ENCODE measurements around the gene WWP2. TPM values are rescaled to one million over a fixed set of nuclear protein-coding genes. Genes with fewer than 3 reads are reported as not detected.

Gene WWP2
- total RNA-seq, 2 experiments from 2014 or later = 60.6 to 61.5 TPM

DNA sequence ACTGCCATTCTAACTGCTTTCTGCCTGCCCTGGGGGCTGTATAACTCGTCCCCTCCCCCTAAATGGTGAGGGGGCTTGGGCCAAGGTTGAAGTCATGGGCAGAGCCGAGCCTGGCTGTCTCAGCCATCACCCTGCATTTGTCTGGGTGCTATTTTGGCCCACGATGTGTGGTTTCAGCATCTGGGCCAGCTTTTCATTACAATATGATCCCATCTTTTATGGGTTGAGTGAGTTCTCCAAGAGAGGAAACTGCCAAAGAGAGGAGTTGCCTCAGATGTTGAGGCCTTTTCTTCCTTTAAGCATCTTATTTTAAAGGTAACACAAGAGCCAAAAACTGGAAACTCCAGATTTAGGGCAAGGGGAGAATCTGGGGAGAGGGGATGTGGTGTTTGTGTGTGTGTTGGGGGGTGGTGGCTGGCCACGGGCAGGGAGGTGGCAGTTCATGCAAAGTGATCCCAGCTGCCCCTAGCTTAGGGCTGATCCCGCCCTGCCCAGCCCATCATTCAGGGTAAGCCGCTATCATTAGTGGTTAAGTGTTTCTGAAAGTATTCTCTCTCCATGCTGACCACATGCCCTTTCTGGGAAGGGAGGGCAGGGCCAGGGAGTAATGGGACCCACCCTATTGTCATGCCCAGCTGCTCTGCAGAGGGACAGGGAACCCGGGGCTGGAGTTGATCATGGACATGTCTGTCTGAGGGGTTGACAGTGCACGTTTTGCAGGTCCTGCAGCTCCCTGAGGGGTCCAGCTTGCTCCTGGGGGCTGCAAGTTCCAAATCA lies 105.8 kb downstream of the WWP2 start:
- Mint-ChIP-seq H3K9me3 (no peaks in the 10 kb centered on the region), H3K27ac (no peak overlapping the region), H3K4me3 (no peak overlapping the region), H3K36me3 (peaks cover 8% of the 10 kb centered on the region), H3K4me1 (peaks cover 5% of the 10 kb centered on the region), H3K27me3 (no peaks in the 10 kb centered on the region)
- POLR2A ChIA-PET = no interaction called here
- no peak for ATAC-seq (ENCODE audit: low read depth)
- no peak for DNase-seq

DNA sequence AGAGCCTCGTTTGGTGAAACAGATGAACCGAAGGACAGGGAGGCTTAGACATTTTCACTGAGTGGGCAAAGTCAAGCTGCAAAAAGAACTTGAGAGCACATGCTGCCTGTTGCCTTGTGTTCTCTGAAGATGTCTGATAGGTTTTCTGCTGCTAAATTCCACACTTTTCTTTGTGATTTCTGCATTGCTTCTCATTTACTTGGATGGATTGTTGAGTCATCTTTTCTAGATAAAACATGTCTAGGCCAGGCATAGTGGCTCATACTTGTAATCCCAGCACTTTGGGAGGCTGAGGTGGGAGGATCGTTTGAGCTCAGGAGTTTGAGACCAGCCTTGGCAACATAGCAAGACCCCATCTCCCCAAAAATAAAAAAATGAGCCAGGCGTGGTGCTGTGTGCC lies 108.6 kb downstream of the WWP2 start:
- POLR2A ChIA-PET = no interaction called here
- H3K27me3 Mint-ChIP-seq = no peaks in the 10 kb centered on the region
- ATAC-seq (ENCODE audit: low read depth) (no peak), DNase-seq (no peak)
- H3K27ac Mint-ChIP-seq = no peak overlapping the region
- peaks cover 2% of the 10 kb centered on the region for H3K4me1 Mint-ChIP-seq
- peaks cover 15% of the 10 kb centered on the region for H3K36me3 Mint-ChIP-seq
- H3K9me3 Mint-ChIP-seq = no peaks in the 10 kb centered on the region
- H3K4me3 Mint-ChIP-seq = no peak overlapping the region

DNA sequence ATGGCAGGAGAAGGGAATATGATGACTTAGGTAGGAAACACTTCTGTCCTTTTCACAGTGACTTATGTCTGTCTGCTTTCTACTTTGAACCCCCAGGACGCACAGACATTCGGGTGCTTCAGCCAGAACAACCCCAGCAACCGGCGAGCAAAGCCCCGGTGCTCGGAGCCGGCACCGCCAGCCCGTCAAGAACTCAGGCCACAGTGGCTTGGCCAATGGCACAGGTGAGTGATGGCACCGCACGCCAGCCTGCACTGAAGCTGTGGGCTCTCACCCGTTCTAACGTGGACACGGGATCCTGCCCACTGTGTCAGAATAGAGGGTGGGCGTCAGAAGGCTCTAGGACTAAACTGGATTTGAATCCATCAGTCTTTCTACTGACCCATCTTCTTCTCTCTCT lies 109.6 kb downstream of the WWP2 start:
- Mint-ChIP-seq H3K36me3 (peaks cover 20% of the 10 kb centered on the region), H3K27me3 (no peaks in the 10 kb centered on the region), H3K9me3 (peaks cover 3% of the 10 kb centered on the region), H3K4me1 (no peaks in the 10 kb centered on the region), H3K27ac (no peak overlapping the region), H3K4me3 (no peak overlapping the region)
- no peak for DNase-seq
- ATAC-seq (ENCODE audit: low read depth) = no peak
- POLR2A ChIA-PET = no interaction called here

DNA sequence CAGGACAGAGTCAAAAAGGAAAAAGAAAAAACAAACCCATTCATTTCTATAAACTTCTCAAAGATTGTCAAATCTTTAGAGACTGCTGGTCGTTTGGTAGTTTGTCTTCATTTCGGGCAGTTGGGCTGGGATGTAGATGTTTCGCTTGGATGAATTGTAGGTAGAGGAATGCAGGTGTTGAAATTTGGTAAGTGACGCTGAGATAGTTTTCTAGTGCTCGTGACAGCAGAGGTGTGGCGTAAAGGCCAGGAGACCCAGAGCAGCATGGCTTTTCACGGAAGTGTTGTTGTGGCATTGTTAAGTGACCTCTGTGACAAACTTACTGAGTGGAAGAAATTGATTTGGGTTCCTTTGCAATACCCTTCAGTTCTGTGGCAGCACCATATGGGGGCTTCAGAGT lies 110.8 kb downstream of the WWP2 start:
- Mint-ChIP-seq H3K9me3 (peaks cover 3% of the 10 kb centered on the region), H3K4me1 (no peaks in the 10 kb centered on the region), H3K27me3 (no peaks in the 10 kb centered on the region), H3K27ac (no peak overlapping the region), H3K4me3 (no peak overlapping the region), H3K36me3 (peaks cover 28% of the 10 kb centered on the region)
- POLR2A ChIA-PET = no interaction called here
- DNase-seq = no peak
- no peak for ATAC-seq (ENCODE audit: low read depth)

DNA sequence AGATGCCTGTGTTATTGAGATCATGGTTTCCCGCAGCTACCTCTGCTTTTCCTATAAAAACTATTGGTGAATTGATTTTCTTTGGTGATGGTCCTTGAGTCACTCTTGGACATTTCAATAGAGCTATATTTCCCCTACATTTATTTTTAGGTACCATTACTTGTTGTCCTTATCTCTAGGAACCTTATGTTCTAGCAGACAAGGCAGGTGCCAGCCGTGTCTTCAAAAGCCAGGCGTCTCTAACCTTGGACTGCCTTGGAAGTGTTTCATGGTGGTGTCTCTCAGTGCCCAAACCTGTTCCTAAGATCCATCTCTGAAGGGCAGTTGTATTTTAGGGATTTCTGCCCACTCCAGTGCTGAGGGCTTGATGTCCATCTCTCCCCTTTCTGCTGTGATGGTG lies 111.7 kb downstream of the WWP2 start:
- no peak overlapping the region for H3K27ac Mint-ChIP-seq
- no peaks in the 10 kb centered on the region for H3K27me3 Mint-ChIP-seq
- peaks cover 3% of the 10 kb centered on the region for H3K9me3 Mint-ChIP-seq
- DNase-seq (no peak), ATAC-seq (ENCODE audit: low read depth) (no peak)
- H3K4me1 Mint-ChIP-seq = no peaks in the 10 kb centered on the region
- POLR2A ChIA-PET = no interaction called here
- no peak overlapping the region for H3K4me3 Mint-ChIP-seq
- H3K36me3 Mint-ChIP-seq = peaks cover 32% of the 10 kb centered on the region

DNA sequence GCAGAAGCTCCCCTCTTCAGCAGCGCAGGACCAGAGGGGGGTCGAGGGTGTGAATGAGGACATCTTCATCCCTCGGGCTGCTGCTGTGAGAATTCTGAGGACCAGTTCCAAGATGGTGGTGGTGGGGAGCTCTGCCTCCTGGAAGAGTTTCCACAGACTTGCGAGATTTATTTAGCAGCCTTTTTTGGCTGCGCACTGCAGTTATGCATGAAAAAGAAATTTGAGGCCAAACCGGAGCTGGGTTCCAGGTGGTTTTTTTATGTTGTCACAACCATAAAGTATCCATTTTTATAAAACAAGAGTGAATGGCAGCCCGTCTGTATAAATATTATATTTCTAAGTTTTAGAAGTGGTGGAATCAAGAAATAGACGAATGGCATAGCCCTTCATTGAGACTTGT lies 112.1 kb downstream of the WWP2 start:
- H3K9me3 Mint-ChIP-seq = peaks cover 3% of the 10 kb centered on the region
- no peaks in the 10 kb centered on the region for H3K4me1 Mint-ChIP-seq
- POLR2A ChIA-PET = no interaction called here
- H3K4me3 Mint-ChIP-seq = no peak overlapping the region
- no peak overlapping the region for H3K27ac Mint-ChIP-seq
- no peaks in the 10 kb centered on the region for H3K27me3 Mint-ChIP-seq
- H3K36me3 Mint-ChIP-seq = peaks cover 34% of the 10 kb centered on the region
- ATAC-seq (ENCODE audit: low read depth) = no peak
- no peak for DNase-seq

DNA sequence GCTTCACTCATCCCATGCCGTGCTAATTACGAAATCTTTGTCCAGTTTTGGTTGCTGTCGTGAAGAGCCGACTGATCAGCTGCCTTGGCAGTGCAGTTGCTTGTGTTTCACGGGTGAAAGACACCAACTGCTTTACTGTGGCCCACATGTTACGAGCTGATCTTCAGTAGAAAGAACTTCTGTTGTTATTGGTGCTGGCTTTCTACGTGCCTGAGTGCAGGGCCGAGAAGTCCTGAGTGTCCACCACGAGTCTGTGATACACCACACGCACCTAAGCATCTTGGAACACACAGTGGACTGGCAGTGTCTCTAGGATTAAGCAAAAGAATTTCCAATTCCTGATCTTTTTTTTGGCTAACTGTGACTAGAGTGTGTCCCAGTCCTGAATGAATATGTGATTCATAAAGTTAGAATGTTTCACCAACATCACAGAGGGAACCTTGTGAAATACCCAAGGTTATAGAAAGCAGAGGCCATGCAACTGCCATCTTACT lies 118.6 kb downstream of the WWP2 start:
- Mint-ChIP-seq H3K27ac (no peak overlapping the region), H3K36me3 (peaks cover 45% of the 10 kb centered on the region)

DNA sequence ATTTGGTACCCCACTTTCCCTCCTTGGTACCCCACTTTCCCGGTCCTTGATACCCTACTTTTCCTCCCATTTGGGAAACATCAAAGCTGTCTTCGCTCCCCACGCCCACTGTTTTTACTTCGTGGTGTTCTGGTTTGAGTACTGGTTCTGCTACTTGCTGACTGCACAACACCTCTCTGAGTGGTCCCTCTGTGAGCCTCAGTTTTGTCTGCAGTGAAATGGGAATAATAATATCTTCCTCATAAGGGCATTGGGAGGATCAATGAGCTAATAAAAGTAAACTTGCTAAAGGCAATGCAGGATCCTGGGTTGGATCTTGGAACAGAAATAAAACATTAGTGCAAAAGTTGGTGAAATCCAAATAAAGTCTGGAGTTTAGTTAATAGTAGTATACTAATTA lies 119.0 kb downstream of the WWP2 start:
- Mint-ChIP-seq H3K4me3 (no peak overlapping the region), H3K4me1 (peaks cover 2% of the 10 kb centered on the region), H3K27me3 (no peaks in the 10 kb centered on the region), H3K27ac (no peak overlapping the region), H3K36me3 (peaks cover 45% of the 10 kb centered on the region), H3K9me3 (peaks cover 3% of the 10 kb centered on the region)
- ATAC-seq (ENCODE audit: low read depth) (no peak), DNase-seq (no peak)
- POLR2A ChIA-PET = no interaction called here

More for the DNA sequence above, 118.6 kb downstream of the WWP2 start:
- DNase-seq (no peak), ATAC-seq (ENCODE audit: low read depth) (no peak)
- Mint-ChIP-seq H3K4me3 (no peak overlapping the region), H3K9me3 (peaks cover 3% of the 10 kb centered on the region), H3K4me1 (peaks cover 2% of the 10 kb centered on the region), H3K27me3 (no peaks in the 10 kb centered on the region)
- POLR2A ChIA-PET = no interaction called here

DNA sequence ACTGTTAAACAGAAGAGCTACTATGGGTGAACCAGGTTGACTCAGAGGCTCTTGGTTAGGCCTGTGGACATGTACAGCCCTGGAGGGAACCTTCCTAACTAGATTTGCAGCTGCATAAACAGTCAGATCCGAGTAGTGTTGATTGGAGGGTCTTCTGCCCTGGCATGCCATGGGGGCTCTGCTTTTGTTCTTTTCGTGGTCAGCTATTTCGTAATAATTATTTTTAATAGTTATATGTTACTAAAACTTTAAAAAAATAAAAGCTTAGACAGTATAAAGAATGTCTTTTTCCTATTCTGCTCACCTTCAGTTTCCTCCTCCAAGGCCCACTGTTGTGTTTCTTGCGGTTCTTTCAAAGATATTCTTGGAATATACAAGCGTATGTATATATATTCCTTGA lies 121.6 kb downstream of the WWP2 start:
- Mint-ChIP-seq H3K4me3 (no peak overlapping the region), H3K36me3 (peaks cover 34% of the 10 kb centered on the region), H3K9me3 (no peaks in the 10 kb centered on the region), H3K27me3 (no peaks in the 10 kb centered on the region), H3K4me1 (peaks cover 2% of the 10 kb centered on the region), H3K27ac (no peak overlapping the region)
- POLR2A ChIA-PET = no interaction called here
- no peak for DNase-seq
- no peak for ATAC-seq (ENCODE audit: low read depth)

DNA sequence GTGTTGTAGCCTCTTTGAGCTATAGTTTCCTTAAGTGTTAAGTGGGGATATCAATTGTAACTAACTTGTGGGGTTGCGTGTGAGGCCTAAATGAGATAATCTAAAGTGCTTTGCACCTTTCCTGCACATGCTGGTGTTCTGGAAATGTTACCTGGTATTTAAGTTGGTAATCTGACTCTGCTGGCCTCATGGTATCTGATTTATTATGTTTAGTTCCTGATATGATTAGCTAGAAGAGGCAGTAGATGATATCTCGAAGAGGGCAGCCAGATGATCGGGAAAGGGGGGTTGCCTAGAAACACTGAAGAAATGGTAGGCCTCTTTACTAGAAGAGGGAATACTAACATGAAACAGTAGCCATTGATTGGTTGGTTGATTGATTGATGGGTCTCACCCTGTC lies 123.6 kb downstream of the WWP2 start:
- no peaks in the 10 kb centered on the region for H3K9me3 Mint-ChIP-seq
- ATAC-seq (ENCODE audit: low read depth) = no peak
- H3K36me3 Mint-ChIP-seq = peaks cover 35% of the 10 kb centered on the region

DNA sequence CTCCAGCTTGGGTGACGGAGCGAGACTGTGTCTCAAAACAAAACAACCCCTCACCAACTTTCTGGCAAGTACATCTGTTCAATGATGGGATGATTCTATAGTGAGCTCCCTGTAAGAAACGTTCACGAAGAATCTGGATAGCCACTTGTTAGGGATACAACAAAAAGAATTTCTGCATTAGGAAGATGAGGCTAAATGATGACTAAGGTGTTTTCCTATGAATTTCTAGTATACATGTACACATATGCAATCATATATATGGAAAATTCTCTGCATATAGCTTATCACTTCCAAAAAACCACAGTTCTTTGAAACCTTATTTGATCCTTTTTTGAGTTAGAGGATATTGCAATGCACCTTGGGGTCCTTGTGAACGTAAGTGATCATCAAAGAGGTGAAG lies 124.6 kb downstream of the WWP2 start:
- H3K27ac Mint-ChIP-seq = no peak overlapping the region
- peaks cover 31% of the 10 kb centered on the region for H3K36me3 Mint-ChIP-seq
- POLR2A ChIA-PET = no interaction called here
- H3K27me3 Mint-ChIP-seq = no peaks in the 10 kb centered on the region
- no peaks in the 10 kb centered on the region for H3K4me1 Mint-ChIP-seq
- DNase-seq = no peak
- ATAC-seq (ENCODE audit: low read depth) = no peak
- H3K9me3 Mint-ChIP-seq = no peaks in the 10 kb centered on the region
- no peak overlapping the region for H3K4me3 Mint-ChIP-seq

More for the DNA sequence above, 123.6 kb downstream of the WWP2 start:
- H3K4me3 Mint-ChIP-seq = no peak overlapping the region
- no peak for DNase-seq
- POLR2A ChIA-PET = no interaction called here
- no peaks in the 10 kb centered on the region for H3K27me3 Mint-ChIP-seq
- H3K4me1 Mint-ChIP-seq = peaks cover 2% of the 10 kb centered on the region
- no peak overlapping the region for H3K27ac Mint-ChIP-seq

DNA sequence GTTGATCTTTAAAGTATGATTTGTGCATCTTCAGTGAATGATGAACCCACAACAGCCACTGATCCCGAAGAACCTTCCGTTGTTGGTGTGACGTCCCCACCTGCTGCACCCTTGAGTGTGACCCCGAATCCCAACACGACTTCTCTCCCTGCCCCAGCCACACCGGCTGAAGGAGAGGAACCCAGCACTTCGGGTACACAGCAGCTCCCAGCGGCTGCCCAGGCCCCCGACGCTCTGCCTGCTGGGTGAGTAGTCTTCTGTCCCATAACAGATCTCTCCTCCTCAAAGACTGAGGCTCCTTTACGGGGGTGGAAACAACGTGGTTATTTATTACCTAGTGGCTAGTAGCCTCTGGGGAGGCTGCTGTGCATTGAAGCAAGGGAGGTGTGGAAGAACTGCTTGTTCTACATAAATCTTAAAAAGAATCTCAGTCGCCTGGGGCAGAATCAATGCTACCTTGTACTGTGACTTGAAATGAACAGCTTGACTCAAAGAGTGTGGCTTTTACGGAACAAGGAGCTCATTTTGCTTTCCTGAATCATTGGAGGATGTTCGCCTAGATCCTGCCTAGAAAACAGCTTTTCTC lies 126.0 kb downstream of the WWP2 start:
- Mint-ChIP-seq H3K9me3 (no peaks in the 10 kb centered on the region), H3K27ac (no peak overlapping the region), H3K36me3 (peaks cover 26% of the 10 kb centered on the region), H3K4me1 (no peaks in the 10 kb centered on the region), H3K4me3 (no peak overlapping the region), H3K27me3 (no peaks in the 10 kb centered on the region)
- POLR2A ChIA-PET = no interaction called here
- ATAC-seq (ENCODE audit: low read depth) = no peak
- DNase-seq = no peak

DNA sequence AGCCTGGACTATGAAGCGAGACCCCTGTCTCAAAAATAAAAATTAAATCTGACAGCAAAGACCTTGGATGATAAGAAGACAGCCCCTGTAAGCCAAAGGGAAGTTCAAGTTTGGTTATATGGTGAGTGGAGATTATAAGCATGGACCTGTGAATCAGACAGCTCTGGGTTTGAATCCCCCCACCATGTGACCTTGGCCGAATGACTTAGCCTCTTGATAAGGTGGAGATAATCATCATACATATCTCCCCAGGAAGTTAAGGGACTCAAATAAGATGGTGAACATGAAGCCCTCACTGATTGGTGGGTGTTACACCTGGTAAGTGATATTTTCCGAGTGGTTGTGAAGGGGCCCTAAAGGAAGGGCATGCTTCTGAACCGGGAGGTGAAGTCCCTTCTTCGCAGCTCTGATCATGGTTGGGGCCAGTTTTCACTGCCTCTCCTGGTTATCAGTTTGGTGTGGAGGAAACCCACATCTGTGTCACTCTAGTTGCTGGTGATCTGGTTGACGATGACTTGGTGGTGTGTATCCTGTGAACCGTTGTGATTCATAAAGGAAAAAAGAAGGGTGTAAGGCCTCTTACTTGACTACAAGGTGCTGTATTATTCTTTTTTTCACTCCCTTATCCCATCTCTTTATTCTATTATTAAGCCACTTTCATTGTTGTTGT lies 127.3 kb downstream of the WWP2 start:
- no peak for DNase-seq
- Mint-ChIP-seq H3K27ac (no peak overlapping the region), H3K9me3 (no peaks in the 10 kb centered on the region), H3K36me3 (peaks cover 25% of the 10 kb centered on the region), H3K27me3 (no peaks in the 10 kb centered on the region), H3K4me3 (no peak overlapping the region), H3K4me1 (no peaks in the 10 kb centered on the region)
- POLR2A ChIA-PET = no interaction called here
- ATAC-seq (ENCODE audit: low read depth) = no peak

Measured in activated naive CD8-positive, alpha-beta T cell treated with anti-CD3 and anti-CD28 coated beads, Interleukin-2, amount 10 ng/mL, durations not matched to agents 7 days and 5 days (primary cell).